Measurements from ENCODE around the gene TRAP1. TPM values are rescaled to one million over a fixed set of nuclear protein-coding genes. Genes with fewer than 3 reads are reported as not detected.

Gene TRAP1
- total RNA-seq, 1 experiment from 2014 or later = 382 TPM

- no TSS peak for BruUV-seq (replicated peaks)
- ATAC-seq (no peak), DNase-seq (no peak)
- peaks cover 15% of the 10 kb centered on the region; the same call in 1 of the 2 replicates for H3K36me3 ChIP-seq (ENCODE audit: low read depth, low read length)
- CTCF ChIA-PET = no interaction called here
- no peaks in the 10 kb centered on the region for H3K9me2 ChIP-seq (replicated peaks; ENCODE audit: low read length)
- no peaks in the 10 kb centered on the region for H3K79me2 ChIP-seq (ENCODE audit: low read length)
- no peak overlapping the region for H3K4me3 ChIP-seq (ENCODE audit: low read length)
- no peaks in the 10 kb centered on the region for H3K4me1 ChIP-seq (ENCODE audit: insufficient read depth, low read length)
- H3K4me2 ChIP-seq (ENCODE audit: low read length) = no peak overlapping the region
- H3K27me3 ChIP-seq (ENCODE audit: low read length) = no peaks in the 10 kb centered on the region
- no peak overlapping the region for H3K27ac ChIP-seq (ENCODE audit: low read length)
- H2AFZ ChIP-seq (ENCODE audit: low read length) = no peak overlapping the region
- no peak overlapping the region for H3K9ac ChIP-seq (ENCODE audit: low read length)
- TF ChIP-seq EZH2phosphoT487 (IDR thresholded peaks at IDR 0.05; ENCODE audit: borderline replicate concordance, low read length) = no peak
- no peak for TF ChIP-seq CTCF (conservative IDR thresholded peaks at IDR 0.05; ENCODE audit: low read depth, low read length)
- intact Hi-C loops (cut with micrococcal nuclease) = no loop called here
- POLR2A ChIA-PET (ENCODE audit: unreplicated experiment) = no interaction called here
- no peaks in the 10 kb centered on the region for H3F3A ChIP-seq (ENCODE audit: low read length, unreplicated experiment)
- H3K9me3 ChIP-seq (ENCODE audit: low read length) = no peaks in the 10 kb centered on the region
- H4K20me1 ChIP-seq (ENCODE audit: low read length) = no peaks in the 10 kb centered on the region
Observed at GRCh38 chr16:3664187-3664896, 53.0 kb downstream of the TRAP1 start.

GRCh38 chr16:3662601-3663000, 54.7 kb downstream of the TRAP1 start:
- no peaks in the 10 kb centered on the region for H3K9me3 ChIP-seq (ENCODE audit: low read length)
- H3K79me2 ChIP-seq (ENCODE audit: low read length) = no peaks in the 10 kb centered on the region
- TF ChIP-seq EZH2 (IDR thresholded peaks at IDR 0.05; ENCODE audit: low read length, unreplicated experiment) (no peak), CTCF (conservative IDR thresholded peaks at IDR 0.05; ENCODE audit: low read depth, low read length) (no peak), EZH2phosphoT487 (IDR thresholded peaks at IDR 0.05; ENCODE audit: borderline replicate concordance, low read length) (no peak)
- no peak overlapping the region for H2AFZ ChIP-seq (ENCODE audit: low read length)
- no peaks in the 10 kb centered on the region for H4K20me1 ChIP-seq (ENCODE audit: low read length)
- ChIA-PET CTCF (no interaction called here), POLR2A (ENCODE audit: unreplicated experiment) (no interaction called here)
- H3F3A ChIP-seq (ENCODE audit: low read length, unreplicated experiment) = no peaks in the 10 kb centered on the region
- no peak overlapping the region for H3K4me3 ChIP-seq (ENCODE audit: low read length)
- intact Hi-C loops (cut with micrococcal nuclease) = no loop called here
- no peak overlapping the region for H3K9ac ChIP-seq (ENCODE audit: low read length)
- DNase-seq = no peak
- peaks cover 14% of the 10 kb centered on the region; the same call in 1 of the 2 replicates for H3K36me3 ChIP-seq (ENCODE audit: low read depth, low read length)
- ATAC-seq = no peak
- no peak overlapping the region for H3K27ac ChIP-seq (ENCODE audit: low read length)
- H3K4me2 ChIP-seq (ENCODE audit: low read length) = no peak overlapping the region
- no TSS peak for BruUV-seq (replicated peaks)
- no peaks in the 10 kb centered on the region for H3K9me2 ChIP-seq (replicated peaks; ENCODE audit: low read length)
- no peaks in the 10 kb centered on the region for H3K4me1 ChIP-seq (ENCODE audit: insufficient read depth, low read length)
- no peaks in the 10 kb centered on the region for H3K27me3 ChIP-seq (ENCODE audit: low read length)

GRCh38 chr16:3661922-3662321, 55.4 kb downstream of the TRAP1 start:
- no peaks in the 10 kb centered on the region for H3K27me3 ChIP-seq (ENCODE audit: low read length)
- intact Hi-C loops (cut with micrococcal nuclease) = no loop called here
- H3K9me3 ChIP-seq (ENCODE audit: low read length) = no peaks in the 10 kb centered on the region
- no peak overlapping the region for H3K4me3 ChIP-seq (ENCODE audit: low read length)
- no peaks in the 10 kb centered on the region for H3K4me1 ChIP-seq (ENCODE audit: insufficient read depth, low read length)
- POLR2A ChIA-PET (ENCODE audit: unreplicated experiment) = no interaction called here
- H3K9me2 ChIP-seq (replicated peaks; ENCODE audit: low read length) = no peaks in the 10 kb centered on the region
- H3K27ac ChIP-seq (ENCODE audit: low read length) = no peak overlapping the region
- peaks cover 14% of the 10 kb centered on the region; the same call in 1 of the 2 replicates for H3K36me3 ChIP-seq (ENCODE audit: low read depth, low read length)
- no peak for TF ChIP-seq EZH2phosphoT487 (IDR thresholded peaks at IDR 0.05; ENCODE audit: borderline replicate concordance, low read length)
- DNase-seq = no peak
- no peaks in the 10 kb centered on the region for H3K79me2 ChIP-seq (ENCODE audit: low read length)
- CTCF ChIA-PET = no interaction called here
- H2AFZ ChIP-seq (ENCODE audit: low read length) = no peak overlapping the region
- ATAC-seq = no peak
- H3K4me2 ChIP-seq (ENCODE audit: low read length) = no peak overlapping the region
- no peaks in the 10 kb centered on the region for H4K20me1 ChIP-seq (ENCODE audit: low read length)
- BruUV-seq (replicated peaks) = no TSS peak
- no peak overlapping the region for H3K9ac ChIP-seq (ENCODE audit: low read length)
- H3F3A ChIP-seq (ENCODE audit: low read length, unreplicated experiment) = no peaks in the 10 kb centered on the region

Measured in PC-3 (cell line).